ENCODE data around the gene KNL1. TPM values are rescaled to one million over a fixed set of nuclear protein-coding genes. Genes with fewer than 3 reads are reported as not detected.
"Not testable (repeated sequence)": the region's sequence is repeated elsewhere in the genome, so short reads cannot be mapped to it uniquely, and the experiment has no call there.

The KNL1 gene
- polyA plus RNA-seq, 3 donors from 2014 or later, result 0.20 to 0.38 TPM; not detected in 1

- Mint-ChIP-seq H3K36me3 (peaks cover 0 to under 1% (median 0%) of the 10 kb centered on the region in 3 donors), H3K4me1 (peaks cover 54 to 66% of the 10 kb centered on the region in 2 donors), H3K4me3 (peak overlapping the region in 4 of 5 donors; percentile 11 to 51 (median 22)), H3K27me3 (ENCODE audit: low read depth in 3 of 3) (peaks cover 12 to 21% (median 13%) of the 10 kb centered on the region in 3 donors), H3K27ac (peak overlapping the region in 5 of 6 donors; percentile 34 to 69 (median 56)), H3K9me3 (no peaks in the 10 kb centered on the region)
- DNase-seq, result no peak
Observed at GRCh38 chr15:40567111-40567510, 26.9 kb upstream of the KNL1 start.

GRCh38 chr15:40569129-40569953, 24.7 kb upstream of the KNL1 start, which contains the start of gene RPUSD2:
RPUSD2 (plus strand) TSS chr15:40569299; CDS start chr15:40569338, 39 bp downstream.
- peak; percentile 89 to 92 (median 91) for DNase-seq
- peaks cover 42 to 47% of the 10 kb centered on the region in 2 donors for H3K4me1 Mint-ChIP-seq
- peaks cover 12 to 19% (median 13%) of the 10 kb centered on the region in 3 donors for H3K27me3 Mint-ChIP-seq (ENCODE audit: low read depth in 3 of 3)
- no peaks in the 10 kb centered on the region for H3K9me3 Mint-ChIP-seq
- H3K27ac Mint-ChIP-seq, result peak within 1 kb of the TSS; percentile 96 to 99 (median 98)
- peaks cover 0 to 7% (median 0%) of the 10 kb centered on the region in 3 donors for H3K36me3 Mint-ChIP-seq
- peak within 1 kb of the TSS; percentile 97 to 99 (median 98) for H3K4me3 Mint-ChIP-seq

GRCh38 chr15:40575113-40575512, 18.9 kb upstream of the KNL1 start:
- no peak overlapping the region for H3K27ac Mint-ChIP-seq
- peaks cover 11 to 16% of the 10 kb centered on the region in 2 donors for H3K4me1 Mint-ChIP-seq
- peaks cover 0 to 2% (median 0%) of the 10 kb centered on the region in 3 donors for H3K27me3 Mint-ChIP-seq (ENCODE audit: low read depth in 3 of 3)
- no peaks in the 10 kb centered on the region for H3K9me3 Mint-ChIP-seq
- no peak for DNase-seq
- peaks cover 0 to 16% (median 0%) of the 10 kb centered on the region in 3 donors for H3K36me3 Mint-ChIP-seq
- H3K4me3 Mint-ChIP-seq, result no peak overlapping the region

- not testable (repeated sequence) for H3K27me3 Mint-ChIP-seq (ENCODE audit: low read depth in 3 of 3); H3K27ac Mint-ChIP-seq; H3K4me3 Mint-ChIP-seq; DNase-seq; H3K9me3 Mint-ChIP-seq; H3K4me1 Mint-ChIP-seq
- peaks cover 0 to 16% (median 0%) of the 10 kb centered on the region in 3 donors for H3K36me3 Mint-ChIP-seq
Observed at GRCh38 chr15:40576914-40577313, 17.1 kb upstream of the KNL1 start.

DNA sequence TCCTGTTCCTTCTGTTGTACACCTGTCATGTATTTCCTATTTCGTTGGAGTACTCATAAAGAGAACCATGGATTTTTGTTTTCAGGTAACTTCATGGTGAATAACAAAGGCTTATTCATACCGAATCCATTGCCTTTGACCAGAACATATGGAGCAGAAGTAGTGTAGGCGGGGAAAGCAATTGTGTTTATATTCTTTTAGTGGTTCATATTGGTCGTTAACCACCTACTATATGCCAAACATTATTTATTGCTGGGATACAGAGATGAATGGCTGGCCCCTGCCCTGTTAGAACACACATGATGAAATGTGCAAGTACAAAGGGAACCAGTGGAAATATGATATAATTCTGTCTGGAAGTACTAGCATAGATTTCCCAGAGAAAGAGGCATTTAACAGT, 15.2 kb upstream of the KNL1 start:
- Mint-ChIP-seq H3K27me3 (ENCODE audit: low read depth in 3 of 3) (peaks cover 0 to 2% (median 2%) of the 10 kb centered on the region in 3 donors), H3K27ac (no peak overlapping the region)

DNA sequence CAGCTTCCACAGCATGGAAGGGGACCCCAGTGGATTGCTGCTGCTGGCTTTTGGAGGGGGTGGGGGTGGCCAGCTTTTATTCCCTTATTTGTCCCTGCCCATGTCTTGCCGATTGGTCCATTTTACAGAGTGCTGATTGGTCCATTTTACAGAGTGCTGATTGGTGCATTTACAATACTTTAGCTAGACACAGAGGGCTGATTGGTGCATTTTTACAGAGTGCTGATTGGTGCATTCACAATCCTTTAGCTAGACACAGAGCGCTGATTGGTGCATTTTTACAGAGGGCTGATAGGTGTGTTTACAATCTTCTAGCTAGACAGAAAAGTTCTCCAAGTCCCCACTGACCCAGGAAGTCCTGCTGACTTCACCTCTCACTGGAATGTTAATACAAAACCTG, 12.3 kb upstream of the KNL1 start:
- H3K4me3 Mint-ChIP-seq; H3K4me1 Mint-ChIP-seq; DNase-seq; H3K9me3 Mint-ChIP-seq; H3K27me3 Mint-ChIP-seq (ENCODE audit: low read depth in 3 of 3); H3K36me3 Mint-ChIP-seq; H3K27ac Mint-ChIP-seq: not testable (repeated sequence)

More for the DNA sequence above, 15.2 kb upstream of the KNL1 start:
- Mint-ChIP-seq H3K36me3 (peaks cover 0 to 11% (median 0%) of the 10 kb centered on the region in 3 donors), H3K4me3 (no peak overlapping the region), H3K9me3 (peaks cover 0 to 1% (median 0%) of the 10 kb centered on the region in 6 donors), H3K4me1 (no peaks in the 10 kb centered on the region)
- no peak for DNase-seq

- Mint-ChIP-seq H3K9me3 (peaks cover 0 to 1% (median 0%) of the 10 kb centered on the region in 6 donors), H3K27ac (no peak overlapping the region), H3K4me3 (peak overlapping the region in 2 of 5 donors; percentile 0 to 33)
Observed at GRCh38 chr15:40582726-40583246, 11.3 kb upstream of the KNL1 start.

DNA sequence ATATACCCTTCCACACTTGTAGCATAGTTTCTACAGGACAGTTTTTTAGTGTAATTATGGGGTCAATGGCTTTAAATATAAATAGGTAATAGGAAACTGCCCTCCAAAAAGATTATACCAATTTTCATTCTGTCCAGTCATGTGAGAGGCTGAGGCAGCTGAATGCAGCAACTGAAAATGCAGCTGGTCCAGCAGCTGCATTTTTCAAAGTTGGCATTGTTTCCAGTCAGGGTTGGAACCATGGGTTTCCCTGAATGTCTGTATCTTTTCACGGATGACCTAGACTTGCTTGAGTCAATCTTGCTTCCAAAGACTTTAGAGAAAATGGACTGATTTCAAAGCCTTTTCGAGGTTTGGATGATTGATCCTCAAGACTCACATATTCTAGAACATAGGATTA, 9.9 kb upstream of the KNL1 start:
- H3K27me3 Mint-ChIP-seq (ENCODE audit: low read depth in 3 of 3), result peaks cover 0 to 4% (median 0%) of the 10 kb centered on the region in 3 donors
- no peak for DNase-seq
- no peaks in the 10 kb centered on the region for H3K36me3 Mint-ChIP-seq
- H3K4me1 Mint-ChIP-seq, result no peaks in the 10 kb centered on the region
- no peak overlapping the region for H3K27ac Mint-ChIP-seq
- peaks cover 0 to 1% (median 0%) of the 10 kb centered on the region in 6 donors for H3K9me3 Mint-ChIP-seq
- no peak overlapping the region for H3K4me3 Mint-ChIP-seq

More at GRCh38 chr15:40582726-40583246, 11.3 kb upstream of the KNL1 start:
- Mint-ChIP-seq H3K27me3 (ENCODE audit: low read depth in 3 of 3) (peaks cover 0 to 4% (median 0%) of the 10 kb centered on the region in 3 donors), H3K4me1 (no peaks in the 10 kb centered on the region), H3K36me3 (no peaks in the 10 kb centered on the region)
- DNase-seq, result no peak

GRCh38 chr15:40590667-40591050, 3.4 kb upstream of the KNL1 start:
- no peaks in the 10 kb centered on the region for H3K9me3 Mint-ChIP-seq

GRCh38 chr15:40591389-40591788, 2.7 kb upstream of the KNL1 start:
- DNase-seq, result no peak
- no peaks in the 10 kb centered on the region for H3K36me3 Mint-ChIP-seq
- H3K27me3 Mint-ChIP-seq (ENCODE audit: low read depth in 3 of 3), result peaks cover 10 to 14% (median 10%) of the 10 kb centered on the region in 3 donors
- H3K4me3 Mint-ChIP-seq, result peak overlapping the region in 1 of 5 donors; percentile 11
- H3K4me1 Mint-ChIP-seq, result peaks cover 23 to 40% of the 10 kb centered on the region in 2 donors
- no peaks in the 10 kb centered on the region for H3K9me3 Mint-ChIP-seq
- H3K27ac Mint-ChIP-seq, result peak overlapping the region in 2 of 6 donors; percentile 13 to 51

More at GRCh38 chr15:40590667-40591050, 3.4 kb upstream of the KNL1 start:
- Mint-ChIP-seq H3K4me3 (peak overlapping the region; percentile 77 to 89 (median 83)), H3K27ac (peak overlapping the region in 1 of 6 donors; percentile 77), H3K36me3 (no peaks in the 10 kb centered on the region), H3K27me3 (ENCODE audit: low read depth in 3 of 3) (peaks cover 10 to 14% (median 10%) of the 10 kb centered on the region in 3 donors), H3K4me1 (peaks cover 23 to 40% of the 10 kb centered on the region in 2 donors)
- no peak for DNase-seq

DNA sequence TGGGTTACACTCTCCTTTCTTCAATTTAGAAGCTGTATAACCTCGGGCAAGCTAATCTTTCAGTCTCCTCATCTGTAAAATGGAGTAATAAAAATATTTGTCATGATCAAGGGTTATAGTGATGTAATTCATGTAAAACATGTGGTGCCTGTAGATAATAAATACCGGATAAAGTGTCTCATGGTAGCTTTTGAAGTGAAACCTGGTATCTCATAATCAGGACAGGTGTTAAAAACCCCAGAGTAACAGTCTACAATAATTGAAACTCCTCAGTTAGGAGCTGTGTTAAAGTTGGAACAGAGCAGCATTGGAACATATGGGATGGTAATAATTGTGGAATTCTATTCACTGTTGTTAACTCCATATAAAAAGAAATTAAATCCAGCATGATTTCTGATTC, 884 bp upstream of the KNL1 start:
- H3K4me1 Mint-ChIP-seq, result peaks cover 23 to 40% of the 10 kb centered on the region in 2 donors
- DNase-seq, result no peak
- H3K36me3 Mint-ChIP-seq, result no peaks in the 10 kb centered on the region
- H3K4me3 Mint-ChIP-seq, result peak overlapping the region; percentile 94 to 100 (median 98)
- peaks cover 10 to 11% (median 10%) of the 10 kb centered on the region in 3 donors for H3K27me3 Mint-ChIP-seq (ENCODE audit: low read depth in 3 of 3)
- H3K9me3 Mint-ChIP-seq, result no peaks in the 10 kb centered on the region
- peak overlapping the region; percentile 97 to 100 (median 98) for H3K27ac Mint-ChIP-seq

- peak overlapping the region; percentile 97 to 100 (median 98) for H3K27ac Mint-ChIP-seq
- no peaks in the 10 kb centered on the region for H3K9me3 Mint-ChIP-seq
- H3K27me3 Mint-ChIP-seq (ENCODE audit: low read depth in 3 of 3), result peaks cover 10 to 11% (median 10%) of the 10 kb centered on the region in 3 donors
- H3K4me1 Mint-ChIP-seq, result peaks cover 23 to 39% of the 10 kb centered on the region in 2 donors
- no peaks in the 10 kb centered on the region for H3K36me3 Mint-ChIP-seq
- H3K4me3 Mint-ChIP-seq, result peak overlapping the region; percentile 94 to 100 (median 98)
- no peak for DNase-seq
Observed at GRCh38 chr15:40594429-40594836, 384 bp downstream of the KNL1 start.

DNA sequence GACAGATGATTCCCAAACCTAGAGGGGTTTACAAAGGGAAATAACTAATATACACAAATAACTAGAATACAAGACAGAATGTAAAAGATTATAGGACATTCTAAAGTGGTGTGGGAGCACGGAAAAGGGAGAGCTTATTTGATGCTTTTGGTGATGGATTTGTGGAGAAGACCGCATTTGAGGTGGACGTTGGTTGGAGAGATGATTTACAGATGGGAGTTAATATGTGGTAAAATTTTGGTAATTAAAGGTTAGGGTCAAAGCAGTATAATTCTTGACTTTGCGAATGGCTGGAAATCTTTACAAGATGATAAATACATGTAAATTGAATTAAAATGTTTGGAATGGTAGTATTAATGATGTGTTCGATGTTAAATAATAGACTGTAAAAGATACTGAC, 1.2 kb downstream of the KNL1 start:
- Mint-ChIP-seq H3K27me3 (ENCODE audit: low read depth in 3 of 3) (peaks cover 10 to 11% (median 10%) of the 10 kb centered on the region in 3 donors), H3K27ac (peak overlapping the region in 3 of 6 donors; percentile 90 to 100 (median 99)), H3K4me3 (peak overlapping the region; percentile 94 to 100 (median 98)), H3K36me3 (no peaks in the 10 kb centered on the region), H3K4me1 (peaks cover 17 to 31% of the 10 kb centered on the region in 2 donors), H3K9me3 (no peaks in the 10 kb centered on the region)
- DNase-seq, result no peak

DNA sequence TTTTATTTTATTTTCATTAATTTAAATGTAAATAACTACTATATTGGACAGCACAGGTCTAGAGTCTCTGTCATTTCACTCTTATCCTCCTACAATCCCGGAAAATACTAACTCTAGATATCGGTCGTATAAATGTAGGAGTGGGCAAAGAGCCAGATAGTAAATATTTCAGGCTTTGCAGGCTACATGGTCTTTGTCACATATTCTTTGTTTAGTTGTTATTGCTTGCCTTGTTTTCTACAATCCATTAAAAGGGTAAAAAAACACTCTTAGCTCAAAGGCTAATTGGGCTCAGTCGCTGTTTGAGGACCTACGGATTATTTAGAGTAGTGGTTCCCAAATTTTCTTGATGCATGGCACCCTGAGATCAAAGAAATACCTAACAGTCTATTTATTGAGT, 1.7 kb downstream of the KNL1 start:
- no peaks in the 10 kb centered on the region for H3K36me3 Mint-ChIP-seq
- no peak overlapping the region for H3K4me3 Mint-ChIP-seq
- DNase-seq, result no peak
- H3K9me3 Mint-ChIP-seq, result no peaks in the 10 kb centered on the region
- H3K27me3 Mint-ChIP-seq (ENCODE audit: low read depth in 3 of 3), result peaks cover 10% of the 10 kb centered on the region in 3 donors
- H3K4me1 Mint-ChIP-seq, result peaks cover 11 to 27% of the 10 kb centered on the region in 2 donors
- H3K27ac Mint-ChIP-seq, result no peak overlapping the region
